HFF-Myc (cell line): ENCODE results near the gene MRS2.

Experiments
- DNase-seq: peaks from one replicate; pipeline ENCODE4 v3.0.0-alpha.2; 2011; ENCODE audit warnings: low read depth; ENCODE audit errors: extremely low read depth
- H3K4me3 ChIP-seq: replicated peaks from 2 replicates; pipeline ENCODE4 v1.5.1; 2011; ENCODE audit warnings: low read depth, mild to moderate bottlenecking, control low read depth, low read length
- CTCF ChIP-seq: IDR thresholded peaks from 2 replicates; pipeline ENCODE4 v1.5.1; 2012; ENCODE audit warnings: mild to moderate bottlenecking, low read depth, low read length, control low read depth; ENCODE audit errors: missing control alignments

MRS2 gene

GRCh38 chr6:24445704-24446103 lies 43.0 kb downstream of the MRS2 start:
- DNase-seq: no peak
- no peak for TF ChIP-seq CTCF

GRCh38 chr6:24446670-24447069 lies 43.9 kb downstream of the MRS2 start:
- no peak overlapping the region for H3K4me3 ChIP-seq
- no peak for TF ChIP-seq CTCF
- DNase-seq: no peak

More at GRCh38 chr6:24445704-24446103, 43.0 kb downstream of the MRS2 start:
- no peak overlapping the region for H3K4me3 ChIP-seq

GRCh38 chr6:24448396-24448795 lies 45.7 kb downstream of the MRS2 start:
- H3K4me3 ChIP-seq: no peak overlapping the region
- DNase-seq: no peak
- no peak for TF ChIP-seq CTCF

- no peak for DNase-seq
- no peak overlapping the region for H3K4me3 ChIP-seq
- no peak for TF ChIP-seq CTCF
Measured at GRCh38 chr6:24448828-24449525, 46.2 kb downstream of the MRS2 start.

- H3K4me3 ChIP-seq: no peak overlapping the region
- no peak for DNase-seq
- no peak for TF ChIP-seq CTCF
Measured at GRCh38 chr6:24451581-24452388, 49.0 kb downstream of the MRS2 start.

- no peak overlapping the region for H3K4me3 ChIP-seq
- DNase-seq: no peak
- no peak for TF ChIP-seq CTCF
Measured at GRCh38 chr6:24453921-24454320, 51.2 kb downstream of the MRS2 start.
